ENCODE results near the gene RPS6KA2.

RPS6KA2 gene

DNA sequence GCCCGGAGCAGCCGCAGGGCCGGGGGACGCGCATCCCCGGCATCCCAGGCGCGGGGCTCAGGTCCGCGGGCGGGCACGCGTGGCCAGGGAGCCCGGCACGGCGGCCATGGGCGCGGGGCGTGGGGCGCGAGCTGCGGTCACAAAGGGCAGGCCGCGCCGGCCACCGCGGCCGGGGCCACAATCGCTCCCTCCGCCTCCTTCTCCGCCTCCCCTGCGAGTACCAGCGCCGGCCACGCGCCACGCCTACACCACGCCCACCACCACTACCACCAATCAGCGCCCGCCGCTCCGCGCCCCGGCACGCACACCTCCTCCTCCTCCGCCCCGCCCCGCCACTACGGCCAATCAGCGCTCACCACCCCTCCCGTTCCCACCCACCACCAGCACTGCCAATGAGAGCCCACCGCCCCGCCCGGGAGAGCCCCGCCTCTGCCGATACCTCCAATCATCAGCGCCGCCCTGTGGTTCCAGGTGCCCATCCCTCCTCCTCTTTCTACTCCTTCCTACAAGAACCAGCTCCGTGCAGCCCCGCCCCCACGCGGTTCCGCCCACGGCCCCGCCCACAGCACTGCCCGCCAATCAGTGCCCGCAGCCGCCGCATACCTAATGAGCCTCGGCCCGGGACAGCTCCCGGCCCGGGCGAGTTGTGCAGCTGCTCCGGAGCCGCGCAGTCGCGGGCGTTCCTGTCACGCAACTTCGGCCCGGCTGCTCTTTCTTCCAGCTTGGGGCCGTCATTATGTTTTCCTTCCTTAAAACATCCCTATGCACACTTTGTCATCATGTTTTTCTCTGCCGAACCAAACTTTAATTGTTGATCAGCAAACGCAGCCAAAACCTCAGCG, at the start of gene RPS6KA2:
RPS6KA2 (minus strand) TSS at position 219 of the 842 bp plus-strand sequence. CDS start 232 bp downstream, outside the sequence.
- POLR2A ChIA-PET = interaction anchor here (0.6 to 1.8 kb wide), 8 partner anchors 8 to 161 kb away, joined by 3 to 9 read pairs (median 4); no protein-coding TSS in a partner anchor
- TF ChIP-seq, protein P1, sequence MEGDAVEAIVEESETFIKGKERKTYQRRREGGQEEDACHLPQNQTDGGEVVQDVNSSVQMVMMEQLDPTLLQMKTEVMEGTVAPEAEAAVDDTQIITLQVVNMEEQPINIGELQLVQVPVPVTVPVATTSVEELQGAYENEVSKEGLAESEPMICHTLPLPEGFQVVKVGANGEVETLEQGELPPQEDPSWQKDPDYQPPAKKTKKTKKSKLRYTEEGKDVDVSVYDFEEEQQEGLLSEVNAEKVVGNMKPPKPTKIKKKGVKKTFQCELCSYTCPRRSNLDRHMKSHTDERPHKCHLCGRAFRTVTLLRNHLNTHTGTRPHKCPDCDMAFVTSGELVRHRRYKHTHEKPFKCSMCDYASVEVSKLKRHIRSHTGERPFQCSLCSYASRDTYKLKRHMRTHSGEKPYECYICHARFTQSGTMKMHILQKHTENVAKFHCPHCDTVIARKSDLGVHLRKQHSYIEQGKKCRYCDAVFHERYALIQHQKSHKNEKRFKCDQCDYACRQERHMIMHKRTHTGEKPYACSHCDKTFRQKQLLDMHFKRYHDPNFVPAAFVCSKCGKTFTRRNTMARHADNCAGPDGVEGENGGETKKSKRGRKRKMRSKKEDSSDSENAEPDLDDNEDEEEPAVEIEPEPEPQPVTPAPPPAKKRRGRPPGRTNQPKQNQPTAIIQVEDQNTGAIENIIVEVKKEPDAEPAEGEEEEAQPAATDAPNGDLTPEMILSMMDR (IDR thresholded peaks at IDR 0.05; ENCODE audit: insufficient read depth, low read length, missing control alignments) = peak; percentile 24
- peak; percentile 96 for DNase-seq (ENCODE audit: low read depth, low spot score)
- peak within 1 kb of the TSS; percentile 80 for H3K4me3 ChIP-seq (ENCODE audit: low read depth, low read length)
- CTCF ChIA-PET = interaction anchor here (0.8 to 2.4 kb wide), 10 partner anchors 9 to 162 kb away, joined by 3 to 10 read pairs (median 3); no protein-coding TSS in a partner anchor

DNA sequence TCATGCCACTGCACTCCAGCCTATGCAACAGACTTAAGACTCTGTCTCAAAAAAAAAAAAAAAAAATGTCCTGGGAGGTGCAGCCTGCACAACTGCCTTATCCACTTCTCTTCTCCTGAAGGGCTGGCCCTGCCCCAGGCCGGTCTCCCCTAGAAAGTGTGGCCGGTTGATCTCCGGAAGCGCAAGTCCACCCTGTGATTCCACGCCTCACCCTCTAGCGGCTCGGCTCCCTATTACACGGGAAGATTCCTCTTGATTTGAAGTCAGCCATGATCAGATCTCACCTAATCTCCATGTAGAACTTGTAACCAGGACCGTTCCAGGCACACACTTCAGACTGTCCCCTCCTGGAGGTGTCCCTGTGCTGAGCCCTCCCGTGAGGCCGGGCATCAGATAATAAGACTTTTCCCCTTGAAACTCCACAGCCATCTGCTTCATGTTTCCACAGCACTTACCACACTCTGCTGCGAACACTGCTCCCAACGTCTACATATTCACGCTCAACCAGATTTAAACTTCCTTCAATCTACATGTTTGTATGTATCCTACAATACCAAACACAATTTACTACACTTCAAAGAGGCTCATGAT, 49.3 kb upstream of the RPS6KA2 start:
- POLR2A ChIA-PET = no interaction called here
- CTCF ChIA-PET = no interaction called here
- TF ChIP-seq, protein P1 (IDR thresholded peaks at IDR 0.05; ENCODE audit: insufficient read depth, low read length, missing control alignments) = no peak
- DNase-seq (ENCODE audit: low read depth, low spot score) = no peak
- no peak overlapping the region for H3K4me3 ChIP-seq (ENCODE audit: low read depth, low read length)

DNA sequence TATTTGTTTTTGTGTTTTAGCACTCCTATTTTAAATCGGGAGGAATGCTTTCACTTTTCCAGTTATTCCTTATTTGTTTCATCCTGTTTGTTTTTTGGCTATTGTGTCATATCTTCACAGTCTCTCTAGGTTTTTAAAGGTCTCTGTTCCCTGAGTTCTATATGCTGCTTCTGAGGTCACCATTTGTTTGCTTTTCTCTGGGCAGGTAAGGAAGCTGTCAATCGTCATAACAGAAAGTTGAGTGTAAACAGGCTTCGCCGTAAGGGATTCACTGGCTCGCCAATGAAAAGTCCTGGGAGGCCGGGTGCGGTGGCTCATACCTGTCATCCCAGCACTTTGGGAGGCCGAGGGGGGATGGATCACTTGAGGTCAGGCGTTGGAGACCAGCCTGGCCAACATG, 48.7 kb upstream of the RPS6KA2 start:
- H3K4me3 ChIP-seq (ENCODE audit: low read depth, low read length) = no peak overlapping the region
- ChIA-PET POLR2A (no interaction called here), CTCF (no interaction called here)
- DNase-seq (ENCODE audit: low read depth, low spot score) = no peak
- TF ChIP-seq, protein P1 (IDR thresholded peaks at IDR 0.05; ENCODE audit: insufficient read depth, low read length, missing control alignments) = no peak

DNA sequence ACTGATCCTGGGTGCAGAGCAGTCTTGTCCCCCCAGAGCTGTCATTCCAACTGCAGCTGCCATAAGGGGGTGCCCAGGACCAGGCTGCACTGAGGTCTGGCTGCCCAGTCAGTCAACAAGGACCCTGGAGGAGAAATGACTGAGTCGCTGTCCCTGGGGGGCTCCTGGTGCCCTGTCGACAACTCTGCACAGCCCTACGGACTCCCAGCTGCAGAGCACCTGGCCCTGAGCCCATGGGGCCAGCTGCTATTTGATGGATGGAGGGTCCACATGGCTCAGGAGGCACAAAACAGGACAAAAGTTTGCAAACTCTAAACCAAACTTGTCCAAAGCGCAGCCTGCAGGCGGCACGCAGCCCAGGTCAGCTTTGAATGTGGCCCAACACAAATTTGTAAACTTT, 46.3 kb upstream of the RPS6KA2 start:
- DNase-seq (ENCODE audit: low read depth, low spot score) = no peak
- no peak overlapping the region for H3K4me3 ChIP-seq (ENCODE audit: low read depth, low read length)
- ChIA-PET CTCF (no interaction called here), POLR2A (no interaction called here)
- TF ChIP-seq, protein P1 (IDR thresholded peaks at IDR 0.05; ENCODE audit: insufficient read depth, low read length, missing control alignments) = no peak

DNA sequence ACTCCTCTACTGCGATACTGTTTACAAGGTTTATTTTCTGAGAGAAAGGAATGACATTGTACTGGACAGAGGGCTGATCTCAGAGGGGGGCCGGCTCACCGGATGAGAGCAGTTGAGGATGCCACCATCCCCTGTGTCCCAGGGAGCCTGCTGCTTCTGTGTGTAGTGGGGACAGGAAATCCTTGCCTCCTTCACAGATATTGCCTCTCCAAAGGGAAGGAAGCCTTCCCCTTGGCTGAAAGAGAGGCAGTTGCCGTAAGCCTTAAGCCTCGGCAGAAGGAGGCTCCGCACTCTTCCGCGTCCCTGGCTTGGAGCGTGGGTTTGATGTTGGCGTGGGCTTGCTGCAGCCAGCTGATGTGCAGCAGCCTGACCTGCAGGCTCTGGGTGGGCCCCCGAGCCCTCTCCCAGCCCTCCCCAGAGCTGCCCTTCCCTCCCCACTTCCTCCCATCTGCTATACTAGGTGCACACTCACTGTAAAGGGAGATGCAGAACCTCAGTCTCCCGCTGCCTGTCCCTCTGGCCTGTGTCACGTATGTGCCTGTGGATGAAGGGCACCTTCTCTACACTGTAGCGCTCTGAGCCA, 45.7 kb upstream of the RPS6KA2 start:
- TF ChIP-seq, protein P1 (IDR thresholded peaks at IDR 0.05; ENCODE audit: insufficient read depth, low read length, missing control alignments) = no peak
- ChIA-PET CTCF (no interaction called here), POLR2A (no interaction called here)
- H3K4me3 ChIP-seq (ENCODE audit: low read depth, low read length) = no peak overlapping the region
- DNase-seq (ENCODE audit: low read depth, low spot score) = no peak

DNA sequence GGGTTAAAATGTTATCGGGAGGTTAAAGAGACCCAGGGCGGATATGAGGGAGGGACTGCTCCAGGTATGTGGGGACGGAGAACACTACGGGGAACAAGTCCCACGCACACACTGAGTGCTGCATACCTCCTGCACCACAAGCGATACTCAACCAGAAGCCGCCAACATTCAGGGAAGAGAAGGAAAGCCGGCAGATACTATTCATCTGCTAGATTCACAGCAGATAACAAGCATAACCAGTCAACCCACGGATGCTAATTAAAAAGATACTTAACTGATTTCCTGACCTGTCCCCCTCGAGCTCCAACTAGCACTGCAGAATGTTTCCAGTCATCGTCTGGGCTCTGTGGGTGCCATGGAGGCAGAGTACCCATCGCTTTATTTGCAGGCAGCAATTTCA, 45.1 kb upstream of the RPS6KA2 start:
- no peak overlapping the region for H3K4me3 ChIP-seq (ENCODE audit: low read depth, low read length)
- TF ChIP-seq, protein P1 (IDR thresholded peaks at IDR 0.05; ENCODE audit: insufficient read depth, low read length, missing control alignments) = no peak
- DNase-seq (ENCODE audit: low read depth, low spot score) = no peak
- CTCF ChIA-PET = no interaction called here
- POLR2A ChIA-PET = no interaction called here

Data from AG04449 (cell line).